Breast epithelium (tissue), 4 donors: ENCODE results near the gene PAXIP1. TPM values are rescaled to one million over a fixed set of nuclear protein-coding genes. Genes with fewer than 3 reads are reported as not detected.
A peak's percentile ranks its signal among the peaks of the same experiment; 100 is the strongest.

Experiments
- DNase-seq, 2 donors: peaks; one replicate each; pipeline ENCODE4 v3.0.0-alpha.2; 2019; ENCODE audit warnings: low spot score in 2 of 2
- H3K27ac ChIP-seq, 2 donors: fragments of 200-600 bp; sonication (generic) in 1 of 2; one replicate each; pipeline ENCODE4 v1.5.1; 2016 to 2019; ENCODE audit warnings: mild to moderate bottlenecking in 1 of 2
- H3K27me3 ChIP-seq, 2 donors: fragments of 200-600 bp; sonication (generic) in 1 of 2; one replicate each; pipeline versions ENCODE4 v1.5.1 to v1.6.0; 2017 to 2019; ENCODE audit warnings: control low read depth in 1 of 2, mild to moderate bottlenecking in 1 of 2
- H3K36me3 ChIP-seq: fragments of 200-600 bp; one replicate; pipeline ENCODE4 v1.5.1; 2019
- H3K4me1 ChIP-seq, 2 donors: fragments of 200-600 bp; sonication (generic); one replicate each; pipeline ENCODE4 v1.5.1; 2016 to 2019; ENCODE audit warnings: control low read depth in 1 of 2
- H3K4me3 ChIP-seq, 3 donors: fragments of 200-600 bp; sonication (generic); 1 replicate in 2 of 3; 2 replicates in 1 of 3; pipeline ENCODE4 v1.5.1; 2016 to 2019; ENCODE audit warnings: mild to moderate bottlenecking in 3 of 3, moderate library complexity in 2 of 3
- H3K9me3 ChIP-seq, 2 donors: fragments of 200-600 bp; sonication (generic) in 1 of 2; one replicate each; pipeline ENCODE4 v1.5.1; 2016 to 2019; ENCODE audit warnings: control low read depth in 1 of 2
- CTCF ChIP-seq, 3 donors: fragments of 450-650 bp; IDR thresholded peaks; one replicate each; pipeline ENCODE4 v1.5.1; 2016 to 2017; ENCODE audit warnings: antibody characterized with exemption in 3 of 3, mild to moderate bottlenecking in 3 of 3, moderate library complexity in 3 of 3
- POLR2A ChIP-seq: fragments of 450-650 bp; IDR thresholded peaks from one replicate; pipeline ENCODE4 v1.6.1; 2016; ENCODE audit warnings: antibody characterized with exemption, mild to moderate bottlenecking, moderate library complexity
- POLR2AphosphoS5 ChIP-seq, 3 donors: sonication (generic); formaldehyde crosslinking; IDR thresholded peaks; one replicate each; pipeline ENCODE4 v1.6.1; 2017; ENCODE audit warnings: antibody characterized with exemption in 3 of 3
- intact Hi-C: fragments of 100-400 bp; cut with DNase I; formaldehyde crosslinking; loops from one replicate; pipeline ENCODE4 v1.15.1; 2023; ENCODE audit warnings: low total_unique reads
- total RNA-seq, 3 donors: library from RNA; depleted of rRNA; stranded (reverse); fragments of >200 nt; gene quantifications; one replicate each; pipeline ENCODE4 v1.1.0, GENCODE V29; 2016

Gene PAXIP1
- total RNA-seq, 3 donors from 2014 or later, result 10.2 to 25.3 (median 14.1) TPM

- Histone ChIP-seq H3K36me3 (no peaks in the 10 kb centered on the region), H3K4me3 (no peak overlapping the region), H3K9me3 (no peaks in the 10 kb centered on the region), H3K27ac (no peak overlapping the region), H3K4me1 (no peaks in the 10 kb centered on the region), H3K27me3 (no peaks in the 10 kb centered on the region)
- no peak for DNase-seq
- intact Hi-C loops, result no loop called here
- TF ChIP-seq POLR2AphosphoS5 (IDR thresholded peaks at IDR 0.05), result no peak
- TF ChIP-seq CTCF (IDR thresholded peaks at IDR 0.05), result no peak
- TF ChIP-seq POLR2A, result no peak
Observed at GRCh38 chr7:154965014-154965413, 37.9 kb downstream of the PAXIP1 start.

DNA sequence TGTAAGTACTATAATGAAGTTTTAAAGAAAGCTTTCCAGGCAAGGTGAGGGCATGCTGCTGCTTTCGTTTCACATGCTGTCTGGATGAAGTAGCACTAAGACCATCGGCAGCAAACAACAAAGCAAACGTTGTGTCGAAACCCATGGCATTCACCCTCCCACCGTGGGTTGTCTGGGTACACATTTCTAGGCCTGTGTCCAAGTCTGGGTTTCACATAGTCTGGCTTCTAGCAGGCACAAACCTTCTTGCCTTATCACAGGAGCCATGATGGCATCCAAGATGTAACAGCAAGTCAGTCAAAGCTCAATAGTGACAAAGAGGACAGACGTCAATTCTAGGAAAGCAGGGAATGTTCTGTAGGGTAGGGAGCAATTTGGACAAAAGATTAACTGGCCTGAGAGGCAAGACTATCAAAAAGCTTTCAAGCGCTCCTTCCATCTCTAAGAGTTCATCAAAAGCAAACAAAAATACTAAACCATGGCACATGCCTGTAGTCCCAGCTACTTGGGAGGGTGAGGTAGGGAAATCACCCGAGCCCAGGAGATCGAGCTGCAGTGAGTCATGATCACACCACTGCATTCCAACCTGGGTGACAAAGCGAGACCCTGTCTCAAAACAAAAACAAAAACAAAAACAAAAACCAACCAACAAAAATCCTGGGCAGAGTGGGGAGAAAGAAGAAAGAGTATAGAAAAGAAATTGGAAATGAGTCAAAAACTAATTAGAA, 42.7 kb downstream of the PAXIP1 start:
- no peaks in the 10 kb centered on the region for H3K36me3 ChIP-seq
- H3K4me3 ChIP-seq, result no peak overlapping the region
- TF ChIP-seq CTCF (IDR thresholded peaks at IDR 0.05), result no peak
- no peak for TF ChIP-seq POLR2A
- no peak for TF ChIP-seq POLR2AphosphoS5 (IDR thresholded peaks at IDR 0.05)
- no peak for DNase-seq
- no peaks in the 10 kb centered on the region for H3K4me1 ChIP-seq
- no peak overlapping the region for H3K27ac ChIP-seq
- intact Hi-C loops, result no loop called here
- H3K27me3 ChIP-seq, result no peaks in the 10 kb centered on the region
- no peaks in the 10 kb centered on the region for H3K9me3 ChIP-seq

- no peak for DNase-seq
- peaks cover 10% of the 10 kb centered on the region for H3K36me3 ChIP-seq
Observed at GRCh38 chr7:154956427-154956826, 46.5 kb downstream of the PAXIP1 start.

GRCh38 chr7:154953006-154953684, 49.8 kb downstream of the PAXIP1 start:
- peaks cover 10% of the 10 kb centered on the region for H3K36me3 ChIP-seq

More at GRCh38 chr7:154956427-154956826, 46.5 kb downstream of the PAXIP1 start:
- H3K4me1 ChIP-seq, result no peaks in the 10 kb centered on the region
- H3K9me3 ChIP-seq, result no peaks in the 10 kb centered on the region
- TF ChIP-seq POLR2AphosphoS5 (IDR thresholded peaks at IDR 0.05) (no peak), POLR2A (no peak), CTCF (IDR thresholded peaks at IDR 0.05) (no peak)
- H3K27me3 ChIP-seq, result no peaks in the 10 kb centered on the region
- H3K27ac ChIP-seq, result no peak overlapping the region
- intact Hi-C loops, result no loop called here
- no peak overlapping the region for H3K4me3 ChIP-seq

More at GRCh38 chr7:154953006-154953684, 49.8 kb downstream of the PAXIP1 start:
- no peaks in the 10 kb centered on the region for H3K27me3 ChIP-seq
- no peaks in the 10 kb centered on the region for H3K9me3 ChIP-seq
- H3K27ac ChIP-seq, result no peak overlapping the region
- DNase-seq, result no peak
- intact Hi-C loops, result no loop called here
- TF ChIP-seq POLR2A (no peak), CTCF (IDR thresholded peaks at IDR 0.05) (peak in 2 of 3 donors; percentile 28 to 32), POLR2AphosphoS5 (IDR thresholded peaks at IDR 0.05) (no peak)
- H3K4me1 ChIP-seq, result no peaks in the 10 kb centered on the region
- no peak overlapping the region for H3K4me3 ChIP-seq
